H9 (cell line): ENCODE measurements around the gene KLHL22. TPM values are rescaled to one million over a fixed set of nuclear protein-coding genes. Genes with fewer than 3 reads are reported as not detected.
"Not testable (repeated sequence)": the region's sequence is repeated elsewhere in the genome, so short reads cannot be mapped to it uniquely, and the experiment has no call there.

Source experiments
- DNase-seq: peaks from one replicate; pipeline ENCODE4 v3.0.0-alpha.2; 2017
- H2AFZ ChIP-seq: one replicate; pipeline ENCODE4 v1.6.1; 2013; ENCODE audit warnings: mild to moderate bottlenecking, low read length, control low read depth, moderate library complexity
- H2AK5ac ChIP-seq: 2 replicates; pipeline ENCODE4 v1.6.1; 2013; ENCODE audit warnings: low read length, control low read depth, mixed read lengths; ENCODE audit not compliant: insufficient read length
- H2BK120ac ChIP-seq: one replicate; pipeline ENCODE4 v1.6.1; 2013; ENCODE audit warnings: low read depth, mild to moderate bottlenecking, low read length, control low read depth, inconsistent platforms; ENCODE audit not compliant: poor library complexity, severe bottlenecking
- H2BK12ac ChIP-seq: 2 replicates; pipeline ENCODE4 v1.6.1; 2013; ENCODE audit warnings: low read length, control low read depth, mixed read lengths, low read depth; ENCODE audit not compliant: insufficient read length
- H2BK15ac ChIP-seq: 2 replicates; pipeline ENCODE4 v1.6.1; 2013; ENCODE audit warnings: low read depth, low read length, control low read depth
- H2BK20ac ChIP-seq: one replicate; pipeline ENCODE4 v1.6.1; 2013; ENCODE audit warnings: low read depth, mild to moderate bottlenecking, low read length, control low read depth, inconsistent platforms; ENCODE audit not compliant: poor library complexity, severe bottlenecking
- H2BK5ac ChIP-seq: 2 replicates; pipeline ENCODE4 v1.6.1; 2013; ENCODE audit warnings: low read length, control low read depth, mixed read lengths; ENCODE audit not compliant: insufficient read length
- H3K14ac ChIP-seq: 2 replicates; pipeline ENCODE4 v1.6.1; 2013; ENCODE audit warnings: low read length, control low read depth; ENCODE audit not compliant: insufficient read depth
- H3K18ac ChIP-seq: 2 replicates; pipeline ENCODE4 v1.6.1; 2013; ENCODE audit warnings: low read depth, mild to moderate bottlenecking, mixed read lengths, low read length, control low read depth; ENCODE audit not compliant: insufficient read length
- H3K23ac ChIP-seq: 2 replicates; pipeline ENCODE4 v1.6.1; 2013; ENCODE audit warnings: low read length, control low read depth, mixed read lengths, low read depth; ENCODE audit not compliant: insufficient read length
- H3K23me2 ChIP-seq: 2 replicates; pipeline ENCODE4 v1.6.1; 2013; ENCODE audit warnings: low read depth, mild to moderate bottlenecking, mixed read lengths, low read length, control low read depth; ENCODE audit not compliant: insufficient read length, poor library complexity, severe bottlenecking
- H3K27ac ChIP-seq: 2 replicates; pipeline ENCODE4 v1.5.1; 2013; ENCODE audit warnings: low read length, control low read depth, mixed read lengths, low read depth; ENCODE audit not compliant: insufficient read length
- H3K27me3 ChIP-seq: 2 replicates; pipeline ENCODE4 v1.6.1; 2013; ENCODE audit warnings: low read length, control low read depth, inconsistent platforms; ENCODE audit not compliant: insufficient read depth
- H3K4ac ChIP-seq: 2 replicates; pipeline ENCODE4 v1.6.1; 2013; ENCODE audit warnings: low read depth, mild to moderate bottlenecking, control low read depth, inconsistent platforms, low read length, moderate library complexity
- H3K4me1 ChIP-seq: 2 replicates; pipeline ENCODE4 v1.6.1; 2013; ENCODE audit warnings: low read length, control low read depth, inconsistent platforms; ENCODE audit not compliant: insufficient read depth
- H3K4me2 ChIP-seq: 2 replicates; pipeline ENCODE4 v1.6.1; 2013; ENCODE audit warnings: low read length, control low read depth, mixed read lengths; ENCODE audit not compliant: insufficient read length, insufficient read depth
- H3K56ac ChIP-seq: 2 replicates; pipeline ENCODE4 v1.6.1; 2013; ENCODE audit warnings: low read depth, mild to moderate bottlenecking, mixed read lengths, low read length, control low read depth; ENCODE audit not compliant: insufficient read length
- H3K79me1 ChIP-seq: 2 replicates; pipeline ENCODE4 v1.6.1; 2013; ENCODE audit warnings: low read depth, mild to moderate bottlenecking, moderate library complexity, low read length, control low read depth, inconsistent platforms; ENCODE audit not compliant: insufficient read depth, poor library complexity, severe bottlenecking
- H3K79me2 ChIP-seq: 2 replicates; pipeline ENCODE4 v1.6.1; 2013; ENCODE audit warnings: low read length, control low read depth, inconsistent platforms; ENCODE audit not compliant: insufficient read depth
- H3K9ac ChIP-seq: 2 replicates; pipeline ENCODE4 v1.6.1; 2013; ENCODE audit warnings: low read length, control low read depth, mixed read lengths; ENCODE audit not compliant: insufficient read length; ENCODE audit errors: extremely low read depth
- H3K9me3 ChIP-seq: one replicate; pipeline ENCODE4 v1.6.1; 2013; ENCODE audit warnings: low read depth, low read length, inconsistent platforms; ENCODE audit not compliant: control insufficient read depth
- H3T11ph ChIP-seq: one replicate; pipeline ENCODE4 v1.6.1; 2013; ENCODE audit warnings: mild to moderate bottlenecking, low read length, control low read depth, inconsistent platforms
- H4K20me1 ChIP-seq: one replicate; pipeline ENCODE4 v1.6.1; 2013; ENCODE audit not compliant: control insufficient read depth, insufficient read length, insufficient read depth
- H4K5ac ChIP-seq: 2 replicates; pipeline ENCODE4 v1.6.1; 2013; ENCODE audit warnings: low read depth, mild to moderate bottlenecking, mixed read lengths, low read length, control low read depth; ENCODE audit not compliant: insufficient read length
- H4K8ac ChIP-seq: replicated peaks from 2 replicates; pipeline ENCODE4 v1.6.1; 2013; ENCODE audit warnings: low read length, control low read depth, mixed read lengths, low read depth; ENCODE audit not compliant: insufficient read length
- H4K91ac ChIP-seq: 2 replicates; pipeline ENCODE4 v1.6.1; 2013; ENCODE audit warnings: low read depth, mild to moderate bottlenecking, moderate library complexity, mixed read lengths, low read length, control low read depth; ENCODE audit not compliant: insufficient read length
- H3K27ac Mint-ChIP-seq, 3 experiments: 2 replicates in 2 of 3; 3 replicates in 1 of 3; pipeline ENCODE4 v1.8.0; 2020 to 2021; ENCODE audit warnings: mixed read lengths in 3 of 3, mild to moderate bottlenecking in 1 of 3, moderate library complexity in 1 of 3
- H3K27me3 Mint-ChIP-seq: 2 replicates; pipeline ENCODE4 v1.8.0; 2021; ENCODE audit warnings: low read depth, mild to moderate bottlenecking, moderate library complexity, mixed read lengths
- H3K36me3 Mint-ChIP-seq, 3 experiments: 2 replicates in 2 of 3; 3 replicates in 1 of 3; pipeline ENCODE4 v1.8.0; 2020 to 2021; ENCODE audit warnings: low read depth in 3 of 3, mixed read lengths in 3 of 3; ENCODE audit not compliant: insufficient read depth in 1 of 3
- H3K4me1 Mint-ChIP-seq, 2 experiments: 2 replicates each; pipeline ENCODE4 v1.8.0; 2020; ENCODE audit warnings: mixed read lengths in 2 of 2
- H3K4me3 Mint-ChIP-seq, 2 experiments: 2 replicates in 1 of 2; 3 replicates in 1 of 2; pipeline ENCODE4 v1.8.0; 2020 to 2021; ENCODE audit warnings: mild to moderate bottlenecking in 2 of 2, mixed read lengths in 2 of 2, moderate library complexity in 1 of 2
- H3K9me3 Mint-ChIP-seq, 2 experiments: 2 replicates in 1 of 2; 3 replicates in 1 of 2; pipeline ENCODE4 v1.8.0; 2020; ENCODE audit warnings: mild to moderate bottlenecking in 2 of 2, mixed read lengths in 2 of 2, moderate library complexity in 1 of 2
- WGBS: extraction: QIAGEN DNeasy Blood & Tissue Kit; methylation state at CpG from one replicate; pipeline ENCODE4 v1.1.7; 2013; ENCODE audit warnings: missing lambda C conversion rate, low lambda C conversion rate, mixed read lengths; ENCODE audit not compliant: insufficient read length; ENCODE audit errors: extremely low coverage; 5-methylcytosine and 5-hydroxymethylcytosine counted together
- total RNA-seq: library from RNA; stranded (reverse); gene quantifications from 2 replicates; pipeline ENCODE4 v1.2.1, GENCODE V29; 2021
- TF ChIP-seq, protein P1 (sequence below): fragments of 200-600 bp; sonication (generic); conservative IDR thresholded peaks from 3 replicates; pipeline ENCODE4 v1.8.0; 2021; ENCODE audit warnings: antibody characterized with exemption, mild to moderate bottlenecking

The KLHL22 gene
- total RNA-seq, 1 experiment from 2014 or later, result 11.9 TPM

DNA sequence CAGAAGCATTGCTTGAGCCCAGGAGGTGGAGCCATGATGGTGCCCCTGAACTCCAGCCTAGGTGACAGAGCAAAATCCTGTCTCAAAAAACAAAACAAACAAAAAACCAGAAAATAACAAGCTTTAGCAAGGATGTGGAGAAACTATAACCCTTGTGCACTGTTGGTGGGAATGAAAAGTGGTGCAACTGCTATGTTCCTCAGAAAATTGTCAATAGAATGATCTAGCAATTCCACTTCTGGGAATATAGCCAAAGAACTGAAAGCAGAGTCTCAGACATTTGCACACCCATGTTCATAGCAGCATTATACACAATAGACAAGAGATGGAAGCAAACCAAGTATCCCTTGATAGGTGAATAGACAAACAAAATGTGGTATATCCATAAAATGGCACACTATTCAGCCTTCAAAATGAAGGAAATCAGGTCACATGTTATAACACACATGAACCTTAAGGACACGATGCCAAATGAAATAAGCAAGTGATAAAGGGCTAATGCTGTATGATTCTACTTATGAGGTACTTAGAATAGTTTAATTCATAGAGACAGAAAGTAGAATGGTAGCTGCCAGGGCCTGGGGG, 15.9 kb downstream of the KLHL22 start:
- Histone ChIP-seq H2BK20ac (no peak overlapping the region), H2BK5ac (no peak overlapping the region), H3K23ac (no peak overlapping the region), H2BK12ac (no peak overlapping the region), H3K79me1 (no peaks in the 10 kb centered on the region), H3T11ph (no peak overlapping the region), H3K4me1 (no peaks in the 10 kb centered on the region), H3K9ac (no peak overlapping the region), H3K27ac (no peak overlapping the region), H2BK15ac (no peak overlapping the region), H3K4ac (no peak overlapping the region), H3K4me2 (no peak overlapping the region), H4K5ac (no peak overlapping the region), H2AFZ (no peak overlapping the region), H3K9me3 (no peaks in the 10 kb centered on the region), H3K79me2 (no peaks in the 10 kb centered on the region), H3K23me2 (no peaks in the 10 kb centered on the region), H2BK120ac (no peak overlapping the region), H3K27me3 (no peaks in the 10 kb centered on the region), H2AK5ac (no peak overlapping the region), H3K56ac (no peak overlapping the region), H4K8ac (no peak overlapping the region), H3K18ac (no peak overlapping the region), H4K20me1 (no peaks in the 10 kb centered on the region), H3K14ac (no peak overlapping the region), H4K91ac (no peak overlapping the region)
- no peak overlapping the region for H3K4me3 Mint-ChIP-seq
- TF ChIP-seq, protein P1, sequence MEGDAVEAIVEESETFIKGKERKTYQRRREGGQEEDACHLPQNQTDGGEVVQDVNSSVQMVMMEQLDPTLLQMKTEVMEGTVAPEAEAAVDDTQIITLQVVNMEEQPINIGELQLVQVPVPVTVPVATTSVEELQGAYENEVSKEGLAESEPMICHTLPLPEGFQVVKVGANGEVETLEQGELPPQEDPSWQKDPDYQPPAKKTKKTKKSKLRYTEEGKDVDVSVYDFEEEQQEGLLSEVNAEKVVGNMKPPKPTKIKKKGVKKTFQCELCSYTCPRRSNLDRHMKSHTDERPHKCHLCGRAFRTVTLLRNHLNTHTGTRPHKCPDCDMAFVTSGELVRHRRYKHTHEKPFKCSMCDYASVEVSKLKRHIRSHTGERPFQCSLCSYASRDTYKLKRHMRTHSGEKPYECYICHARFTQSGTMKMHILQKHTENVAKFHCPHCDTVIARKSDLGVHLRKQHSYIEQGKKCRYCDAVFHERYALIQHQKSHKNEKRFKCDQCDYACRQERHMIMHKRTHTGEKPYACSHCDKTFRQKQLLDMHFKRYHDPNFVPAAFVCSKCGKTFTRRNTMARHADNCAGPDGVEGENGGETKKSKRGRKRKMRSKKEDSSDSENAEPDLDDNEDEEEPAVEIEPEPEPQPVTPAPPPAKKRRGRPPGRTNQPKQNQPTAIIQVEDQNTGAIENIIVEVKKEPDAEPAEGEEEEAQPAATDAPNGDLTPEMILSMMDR, result no peak
- H3K27ac Mint-ChIP-seq, result no peak overlapping the region
- DNase-seq, result no peak
- H3K36me3 Mint-ChIP-seq, result peaks cover 4 to 13% (median 8%) of the 10 kb centered on the region in 3 experiments; a peak in 5 of 7 replicates
- H3K4me1 Mint-ChIP-seq, result no peaks in the 10 kb centered on the region
- WGBS, result no CpG with 5 or more reads among the region's 1 CpG
- H3K9me3 Mint-ChIP-seq, result no peaks in the 10 kb centered on the region
- no peaks in the 10 kb centered on the region for H3K27me3 Mint-ChIP-seq

DNA sequence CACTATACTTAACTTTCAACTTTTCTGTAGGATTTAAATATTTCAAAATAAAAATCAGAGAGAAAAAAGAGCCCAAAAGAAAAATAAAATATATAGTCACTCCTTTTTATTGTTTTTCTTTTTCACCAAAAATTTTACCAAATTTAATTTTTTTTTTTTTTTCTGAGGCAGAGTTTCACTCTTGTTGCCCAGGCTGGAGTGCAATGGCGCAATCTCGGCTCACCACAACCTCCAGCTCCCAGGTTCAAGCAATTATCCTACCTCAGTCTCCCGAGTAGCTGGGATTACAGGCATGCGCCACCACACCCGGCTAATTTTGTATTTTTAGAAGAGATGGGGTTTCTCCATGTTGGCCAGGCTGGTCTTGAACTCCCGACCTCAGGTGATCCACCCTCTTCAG, 17.5 kb downstream of the KLHL22 start:
- not testable (repeated sequence) for H3K27me3 Mint-ChIP-seq, H3K27ac ChIP-seq, H2BK120ac ChIP-seq, H4K8ac ChIP-seq, H3K14ac ChIP-seq, H3K23me2 ChIP-seq, H2BK5ac ChIP-seq, DNase-seq, H3K9me3 ChIP-seq, H3K9me3 Mint-ChIP-seq, H4K5ac ChIP-seq, H3K23ac ChIP-seq, H3T11ph ChIP-seq, H4K91ac ChIP-seq, H3K27me3 ChIP-seq, H3K4ac ChIP-seq, H3K56ac ChIP-seq, H2AFZ ChIP-seq, H4K20me1 ChIP-seq, H2BK15ac ChIP-seq, H3K4me1 Mint-ChIP-seq, H3K4me2 ChIP-seq, H3K4me1 ChIP-seq, H3K18ac ChIP-seq, H3K79me2 ChIP-seq, H3K36me3 Mint-ChIP-seq, H3K9ac ChIP-seq, H3K79me1 ChIP-seq, H2BK20ac ChIP-seq, H3K4me3 Mint-ChIP-seq, H2AK5ac ChIP-seq, H3K27ac Mint-ChIP-seq, H2BK12ac ChIP-seq
- no CpG with 5 or more reads among the region's 6 CpGs for WGBS
